Fibroblast of mammary gland (primary cell): ENCODE results near the gene MYF6.

Source experiments
- DNase-seq: peaks from one replicate; pipeline ENCODE4 v3.0.0-alpha.2; 2010; ENCODE audit warnings: low read depth
- H3K4me3 ChIP-seq: 2 replicates; pipeline ENCODE4 v1.5.1; 2011; ENCODE audit warnings: low read depth, mild to moderate bottlenecking, low read length, moderate library complexity; ENCODE audit not compliant: control insufficient read depth
- TF ChIP-seq, protein P1 (sequence below): conservative IDR thresholded peaks from 2 replicates; pipeline ENCODE4 v1.5.1; 2011; ENCODE audit warnings: low read depth, low read length, inconsistent platforms; ENCODE audit not compliant: control insufficient read depth, insufficient read depth

Gene MYF6

DNA sequence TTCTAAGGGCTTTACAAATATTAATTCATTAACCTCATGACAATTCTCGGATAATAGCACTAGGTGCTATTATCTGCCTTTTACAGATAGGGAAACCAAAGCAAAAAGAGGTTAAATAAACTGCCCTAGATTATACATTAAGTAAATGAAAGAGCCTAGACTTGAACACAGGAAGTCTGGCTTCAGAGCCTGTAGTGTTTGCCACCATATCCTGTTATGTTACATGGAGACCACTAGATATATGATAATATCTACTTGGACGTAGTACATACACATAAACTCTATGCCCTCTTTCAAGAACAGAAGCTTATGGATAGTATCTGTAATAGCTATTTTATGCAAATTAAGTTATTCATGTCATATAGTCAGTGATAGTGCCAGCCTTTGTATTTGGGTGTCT lies 16.9 kb upstream of the MYF6 start:
- no peak overlapping the region for H3K4me3 ChIP-seq
- TF ChIP-seq, protein P1, sequence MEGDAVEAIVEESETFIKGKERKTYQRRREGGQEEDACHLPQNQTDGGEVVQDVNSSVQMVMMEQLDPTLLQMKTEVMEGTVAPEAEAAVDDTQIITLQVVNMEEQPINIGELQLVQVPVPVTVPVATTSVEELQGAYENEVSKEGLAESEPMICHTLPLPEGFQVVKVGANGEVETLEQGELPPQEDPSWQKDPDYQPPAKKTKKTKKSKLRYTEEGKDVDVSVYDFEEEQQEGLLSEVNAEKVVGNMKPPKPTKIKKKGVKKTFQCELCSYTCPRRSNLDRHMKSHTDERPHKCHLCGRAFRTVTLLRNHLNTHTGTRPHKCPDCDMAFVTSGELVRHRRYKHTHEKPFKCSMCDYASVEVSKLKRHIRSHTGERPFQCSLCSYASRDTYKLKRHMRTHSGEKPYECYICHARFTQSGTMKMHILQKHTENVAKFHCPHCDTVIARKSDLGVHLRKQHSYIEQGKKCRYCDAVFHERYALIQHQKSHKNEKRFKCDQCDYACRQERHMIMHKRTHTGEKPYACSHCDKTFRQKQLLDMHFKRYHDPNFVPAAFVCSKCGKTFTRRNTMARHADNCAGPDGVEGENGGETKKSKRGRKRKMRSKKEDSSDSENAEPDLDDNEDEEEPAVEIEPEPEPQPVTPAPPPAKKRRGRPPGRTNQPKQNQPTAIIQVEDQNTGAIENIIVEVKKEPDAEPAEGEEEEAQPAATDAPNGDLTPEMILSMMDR: no peak
- DNase-seq: no peak

DNA sequence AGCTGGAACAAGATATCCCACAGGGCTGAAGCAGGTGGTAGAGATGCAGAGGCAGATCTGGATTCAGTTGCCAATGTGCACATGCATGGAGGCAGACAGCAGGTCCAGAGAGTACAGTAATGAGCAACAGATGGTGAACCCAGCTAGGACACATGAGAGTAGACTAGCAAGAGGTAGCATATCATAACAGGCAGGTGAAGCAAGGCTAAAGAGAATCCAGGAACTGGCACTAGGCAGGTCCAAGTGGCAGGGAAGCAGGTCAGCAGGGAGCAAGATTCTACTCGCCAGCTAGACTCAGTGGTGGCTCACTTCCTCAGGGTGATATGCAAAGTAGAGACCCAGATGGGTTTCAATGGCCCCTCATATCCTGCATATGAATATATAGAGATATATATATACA lies 15.3 kb upstream of the MYF6 start:
- TF ChIP-seq, protein P1: no peak
- no peak overlapping the region for H3K4me3 ChIP-seq
- DNase-seq: no peak

DNA sequence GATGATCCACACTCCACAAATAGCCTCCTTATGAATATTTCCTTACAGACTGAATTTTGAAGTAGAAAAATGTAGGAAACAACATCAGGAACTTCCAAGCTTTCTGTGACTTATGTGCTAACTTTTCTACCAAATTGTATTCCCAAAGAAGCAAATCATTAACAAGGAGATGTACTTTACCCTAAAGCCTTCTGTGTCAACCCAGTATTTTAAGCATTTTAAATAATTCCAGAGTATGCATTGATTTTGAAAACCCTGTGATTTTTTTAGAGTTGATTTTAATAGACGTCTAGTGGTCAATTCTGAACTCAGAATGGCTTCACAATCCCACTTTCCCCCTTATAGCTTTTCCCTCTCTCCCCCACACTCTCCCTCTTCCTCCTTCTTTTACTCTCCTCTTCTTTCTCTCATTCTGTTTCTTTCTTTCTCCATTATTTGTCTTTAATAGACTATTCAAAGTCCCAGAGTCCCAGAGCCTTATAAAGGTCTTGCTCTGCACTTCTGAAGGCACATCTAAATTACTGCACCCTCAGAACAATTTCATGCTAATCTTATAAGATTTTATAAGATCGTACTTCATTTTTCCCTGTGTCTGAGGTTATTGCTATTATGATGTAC lies 10.1 kb upstream of the MYF6 start:
- no peak for DNase-seq
- TF ChIP-seq, protein P1: no peak
- H3K4me3 ChIP-seq: no peak overlapping the region

DNA sequence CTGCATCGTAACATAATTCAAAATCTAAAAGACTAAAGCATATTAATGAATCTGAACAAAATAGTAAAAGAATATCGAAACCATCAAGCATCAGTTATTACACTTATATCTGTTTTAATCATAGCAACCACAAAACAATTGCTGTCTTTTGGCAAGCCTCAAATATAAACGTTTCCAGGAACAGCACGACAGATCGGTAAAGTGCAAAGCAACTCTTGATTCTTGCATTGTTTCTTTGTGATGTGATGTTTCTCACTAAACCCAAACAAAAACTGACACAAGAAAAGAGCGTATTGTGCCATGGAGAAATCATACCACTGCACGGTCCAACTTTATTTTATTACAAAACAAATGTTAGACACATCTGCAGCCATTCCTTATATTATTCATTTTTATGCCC lies 9.2 kb upstream of the MYF6 start:
- no peak overlapping the region for H3K4me3 ChIP-seq
- TF ChIP-seq, protein P1: no peak
- DNase-seq: peak; percentile 9

DNA sequence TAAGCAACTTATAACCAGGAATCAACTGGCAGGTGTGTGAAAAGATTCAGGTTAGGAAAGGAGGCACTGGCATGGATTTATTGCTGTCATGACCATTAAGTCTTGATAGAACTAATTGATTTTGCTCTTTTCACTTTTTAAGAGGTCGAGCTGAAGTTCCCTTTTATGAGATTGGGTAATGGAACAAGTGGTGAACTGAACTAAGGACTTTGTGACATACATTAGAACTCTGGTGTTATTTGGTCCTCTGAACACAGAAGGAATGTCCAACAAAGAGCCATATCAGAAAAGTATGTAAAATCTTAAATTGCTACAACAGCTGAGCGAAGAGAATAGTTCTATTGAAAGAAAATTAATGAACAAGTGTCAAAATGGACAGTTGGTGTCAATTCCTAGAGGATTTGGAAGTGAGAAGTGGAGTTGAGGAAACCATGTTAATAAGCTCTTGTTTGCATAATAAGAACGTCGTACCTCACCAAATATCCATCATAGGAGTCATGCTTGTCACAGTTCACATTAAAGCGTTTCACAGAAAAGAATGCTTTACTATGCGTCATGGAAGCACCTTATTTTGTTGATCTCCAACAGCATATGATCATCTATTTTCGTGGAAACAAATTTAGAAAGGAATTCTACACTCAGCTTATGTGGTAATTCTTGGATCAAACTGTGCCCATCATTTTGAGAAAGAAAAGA lies 8.4 kb upstream of the MYF6 start:
- DNase-seq: no peak
- no peak overlapping the region for H3K4me3 ChIP-seq
- TF ChIP-seq, protein P1: no peak

DNA sequence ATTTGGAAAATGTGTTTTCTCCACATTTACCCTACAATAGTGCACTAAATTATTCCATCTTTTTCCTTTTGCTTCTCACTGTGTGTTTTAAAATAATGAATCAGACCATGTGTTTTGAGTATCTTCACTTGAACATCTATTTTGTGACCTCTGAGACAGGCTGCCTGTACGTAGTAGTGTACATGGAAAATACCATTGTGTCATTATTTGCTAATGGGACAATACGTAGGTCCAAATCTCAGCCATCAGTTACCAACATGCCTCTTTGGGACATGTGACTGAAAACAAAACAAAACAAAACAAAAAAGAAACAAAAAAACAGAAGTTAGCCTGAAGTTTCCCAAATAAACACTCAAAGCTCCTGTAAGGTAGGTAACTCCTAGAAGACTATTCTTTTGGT lies 7.1 kb upstream of the MYF6 start:
- no peak overlapping the region for H3K4me3 ChIP-seq
- DNase-seq: no peak
- TF ChIP-seq, protein P1: no peak

DNA sequence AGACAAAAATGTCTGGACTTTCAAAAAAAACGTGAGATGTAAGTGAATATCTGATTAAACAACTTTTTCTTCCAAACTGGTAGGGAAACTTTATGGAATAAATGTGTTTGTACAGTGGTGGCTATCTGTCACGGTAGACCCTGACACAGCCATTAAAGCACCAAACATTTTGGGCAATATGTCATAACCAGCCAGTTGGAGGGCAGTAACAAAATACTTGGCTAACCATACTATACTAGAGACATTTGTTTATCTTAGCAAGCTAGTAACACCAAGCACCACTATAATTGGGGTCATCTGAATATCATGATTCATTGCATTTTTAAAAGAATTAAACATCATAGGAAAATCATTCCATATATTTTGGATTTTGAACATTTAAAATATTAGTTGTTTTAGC lies 6.0 kb upstream of the MYF6 start:
- peak; percentile 18 for DNase-seq
- H3K4me3 ChIP-seq: no peak overlapping the region
- TF ChIP-seq, protein P1: no peak
